HG03066 (cell line): ENCODE results near the gene GABRP.

Experiments
- ATAC-seq: cut with Tn5 transposase; IDR thresholded peaks from one replicate; pipeline ENCODE4 v1.9.1; 2021; ENCODE audit warnings: low read depth; ENCODE audit not compliant: unreplicated experiment

The GABRP gene

DNA sequence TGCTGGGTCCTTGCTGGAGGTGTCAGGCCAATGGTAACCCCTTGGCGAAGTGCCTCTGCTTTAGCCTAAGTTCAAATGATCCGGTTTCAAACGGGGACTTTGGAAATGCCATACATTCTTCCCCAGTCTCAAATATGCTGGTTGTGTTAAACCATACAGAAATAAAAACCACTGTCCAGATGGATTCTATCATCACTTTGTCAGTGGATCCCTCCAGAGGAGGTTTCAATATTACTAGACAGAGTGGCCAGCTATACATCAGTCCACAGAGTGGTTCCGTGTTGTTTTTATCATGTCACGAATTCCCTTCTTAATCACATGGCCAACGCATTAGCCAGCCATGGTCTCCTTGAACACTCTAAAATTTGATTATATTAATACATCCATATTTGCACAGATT is 71.0 kb downstream of the GABRP start:
- no peak for ATAC-seq

DNA sequence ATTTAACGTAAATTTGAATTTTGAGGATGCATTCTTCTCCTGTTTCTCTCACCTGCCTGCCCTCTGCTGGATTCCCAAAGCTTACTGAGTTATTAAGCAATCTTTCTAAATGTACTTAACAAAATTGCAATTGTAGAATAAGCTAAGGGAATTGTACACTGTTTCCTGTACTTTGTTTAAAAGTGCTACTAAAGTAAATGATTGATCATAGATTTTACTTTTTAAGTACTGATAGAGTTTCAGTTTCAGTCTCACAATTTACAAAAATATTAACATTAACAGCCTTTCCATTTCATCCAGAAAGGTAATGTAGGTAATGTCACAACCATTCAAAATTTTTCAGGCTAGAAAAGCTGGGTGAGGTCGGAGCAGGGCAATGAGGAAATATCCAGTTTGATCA is 73.5 kb downstream of the GABRP start:
- no peak for ATAC-seq

DNA sequence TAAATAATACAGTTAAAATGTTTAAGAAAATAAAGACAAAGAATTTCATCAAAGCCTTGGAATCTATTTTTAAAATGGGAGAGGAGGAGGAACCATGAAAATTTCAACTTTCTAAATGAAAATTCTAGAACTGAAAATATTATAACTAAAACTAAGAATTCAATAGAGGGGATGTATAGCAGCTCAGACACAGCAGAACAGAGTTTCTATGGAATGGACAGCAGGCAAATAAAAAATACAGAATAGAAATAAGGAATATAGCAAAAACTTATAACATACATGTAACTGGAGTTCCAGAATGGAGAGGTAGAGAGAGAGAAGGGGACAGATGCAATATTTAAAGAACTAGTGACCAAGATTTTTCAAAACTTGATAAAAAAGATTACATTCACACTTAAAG is 76.9 kb downstream of the GABRP start:
- no peak for ATAC-seq

DNA sequence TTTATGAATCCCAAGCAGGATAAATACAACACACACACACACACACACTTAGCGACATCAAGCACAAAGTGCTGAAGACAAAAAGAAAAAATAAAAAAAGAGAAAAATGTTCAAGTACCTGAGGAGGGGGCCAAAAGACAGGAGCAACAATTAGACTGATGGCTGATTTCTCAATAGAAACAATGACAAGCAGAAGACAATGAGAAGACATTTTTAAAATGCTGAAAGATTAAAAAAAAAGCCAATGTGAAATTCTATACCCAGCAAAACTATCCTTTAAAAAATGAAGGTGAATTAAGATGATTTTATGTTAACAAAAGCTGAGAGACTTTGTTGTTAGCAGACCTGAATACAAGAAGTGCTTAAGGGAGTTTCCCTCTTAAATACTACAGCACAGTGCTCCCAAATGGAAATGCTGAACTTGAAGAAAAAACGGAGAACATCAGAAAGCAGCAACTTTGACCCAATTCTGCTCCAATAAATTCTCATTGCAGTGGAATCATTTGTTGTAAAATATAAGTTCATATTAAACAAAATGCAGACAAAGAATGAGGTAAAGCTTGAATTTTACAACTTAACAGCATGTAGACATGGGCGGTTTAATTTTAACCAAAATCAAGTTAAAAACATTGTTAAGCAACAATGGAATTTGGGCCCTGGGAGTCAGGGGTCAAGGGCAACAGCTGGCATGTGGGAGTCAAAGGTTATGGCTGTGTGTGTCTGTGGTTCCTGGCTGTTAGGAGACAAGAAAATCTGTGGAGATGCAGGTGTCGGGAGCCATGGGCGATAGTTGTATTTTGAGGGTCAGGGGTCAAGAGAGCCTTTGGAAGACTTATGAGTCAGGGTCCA is 77.5 kb downstream of the GABRP start:
- no peak for ATAC-seq

DNA sequence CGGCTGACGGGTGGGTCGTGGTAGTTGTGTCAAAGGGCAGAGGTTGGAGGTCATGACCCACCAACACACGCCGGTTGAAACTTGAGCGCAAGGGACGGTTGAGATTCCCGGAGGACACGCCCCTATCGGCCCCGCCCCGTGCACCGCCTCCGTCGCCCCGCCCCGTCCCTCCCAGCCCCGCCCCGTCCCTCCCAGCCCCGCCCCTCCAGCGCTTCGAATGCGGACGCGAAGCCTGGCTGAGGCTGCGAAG is 78.1 kb downstream of the GABRP start:
- ATAC-seq: no peak

DNA sequence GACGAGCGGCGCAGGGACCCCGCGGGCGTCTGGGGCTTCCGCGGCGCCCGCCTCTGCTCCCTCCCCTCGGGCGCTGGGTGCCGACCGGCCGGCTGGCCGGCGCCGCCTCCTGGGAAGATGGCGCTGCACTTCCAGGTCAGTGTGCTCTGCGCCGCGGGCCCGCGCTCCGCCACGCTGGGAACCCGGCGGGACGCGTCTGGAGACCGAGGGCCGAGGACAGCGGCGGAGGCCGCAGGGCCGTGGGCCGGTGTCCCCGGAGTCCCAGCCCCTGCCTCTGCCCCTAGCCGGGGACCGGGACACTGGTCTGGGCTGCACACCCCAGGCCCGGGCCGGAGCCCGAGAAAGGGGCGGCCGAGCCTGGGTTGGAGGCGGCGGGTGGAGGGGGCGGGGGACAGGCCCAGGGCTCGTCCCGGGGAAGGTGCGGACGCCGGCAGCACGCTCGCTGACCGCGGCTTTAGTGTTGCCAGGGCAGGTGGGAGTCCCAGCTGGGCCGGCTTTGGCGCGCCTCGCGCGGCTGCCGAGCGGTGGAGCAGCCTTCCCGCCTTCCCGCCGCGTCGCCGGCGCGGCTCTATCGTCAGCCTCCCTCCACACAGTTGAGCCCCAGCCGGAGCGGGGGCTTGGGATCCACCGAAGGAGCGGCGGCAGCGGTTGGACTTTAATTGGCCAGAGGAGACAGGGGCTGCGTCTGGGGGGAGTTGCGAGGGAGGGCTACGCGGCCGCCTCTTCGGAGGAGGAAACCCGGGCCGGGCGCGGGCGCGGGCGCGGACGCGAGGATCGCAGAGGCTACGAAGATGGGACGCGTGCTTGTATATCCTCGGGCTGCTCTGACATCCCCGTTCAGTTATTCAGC is 78.6 kb downstream of the GABRP start, which contains the start of gene RANBP17:
Gene RANBP17 (plus strand): TSS at position 102 of the 850 bp plus-strand sequence.
- ATAC-seq: no peak

DNA sequence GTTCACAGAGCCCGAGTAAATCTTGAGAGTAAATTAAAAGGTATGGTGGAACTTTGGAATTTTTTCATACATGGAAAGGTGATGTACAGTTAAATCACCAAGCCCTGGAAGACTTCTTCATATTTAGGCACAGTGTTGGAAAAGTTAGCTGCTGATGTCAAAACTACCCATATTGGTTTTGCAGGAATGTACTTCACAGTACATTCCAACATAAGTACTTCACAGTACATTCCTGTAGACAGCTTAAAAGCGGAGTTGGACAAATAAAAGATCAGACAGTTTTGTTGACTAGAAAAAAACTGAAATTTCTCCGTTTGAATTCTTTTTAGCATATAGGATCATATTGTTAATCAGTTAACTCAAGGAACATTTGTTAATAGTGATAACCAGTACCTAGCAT is 80.1 kb downstream of the GABRP start:
- no peak for ATAC-seq
